SK-N-SH treated with all-trans-retinoic acid at 6 μM for 48 hours (cell line): ENCODE data around the gene MIOS.
A peak's percentile ranks its signal among the peaks of the same experiment; 100 is the strongest.

Source experiments
- ATAC-seq: fragments of 200-7000 bp; cut with Tn5 transposase; 3 replicates; pipeline ENCODE4 v1.9.1; 2020; ENCODE audit warnings: mild to moderate bottlenecking, moderate library complexity
- ARNTL ChIP-seq: fragments of 450-650 bp; formaldehyde crosslinking; IDR thresholded peaks from 2 replicates; pipeline ENCODE4 v1.5.0; 2020; ENCODE audit warnings: low read depth, mild to moderate bottlenecking, moderate library complexity, borderline replicate concordance
- BACH2 ChIP-seq: fragments of 250-450 bp; sonication (Bioruptor Pico); IDR thresholded peaks from 2 replicates; pipeline ENCODE4 v1.9.0; 2021; ENCODE audit warnings: mild to moderate bottlenecking, borderline replicate concordance
- CSDC2 ChIP-seq: fragments of 250-450 bp; sonication (Bioruptor Pico); IDR thresholded peaks from 2 replicates; pipeline ENCODE4 v1.5.0; 2020; ENCODE audit warnings: mild to moderate bottlenecking, moderate library complexity
- CSRNP3 ChIP-seq: fragments of 250-450 bp; sonication (Bioruptor Pico); IDR thresholded peaks from 2 replicates; pipeline ENCODE4 v1.5.1; 2021; ENCODE audit warnings: mild to moderate bottlenecking, moderate library complexity
- GLIS3 ChIP-seq: fragments of 250-450 bp; sonication (Bioruptor Pico); IDR thresholded peaks from 2 replicates; pipeline ENCODE4 v1.5.0; 2020; ENCODE audit warnings: mild to moderate bottlenecking, moderate library complexity
- ISL1 ChIP-seq: fragments of 250-450 bp; sonication (Bioruptor Pico); IDR thresholded peaks from 2 replicates; pipeline ENCODE4 v2.1.2; 2022; ENCODE audit warnings: mild to moderate bottlenecking, moderate library complexity
- OSR1 ChIP-seq: fragments of 250-450 bp; sonication (Bioruptor Pico); IDR thresholded peaks from 2 replicates; pipeline ENCODE4 v1.8.0; 2022; ENCODE audit warnings: moderate library complexity, mild to moderate bottlenecking, inconsistent platforms
- PPARA ChIP-seq: fragments of 250-450 bp; sonication (Bioruptor Pico); IDR thresholded peaks from 2 replicates; pipeline ENCODE4 v1.5.0; 2020; ENCODE audit warnings: mild to moderate bottlenecking, borderline replicate concordance
- RARB ChIP-seq: fragments of 250-450 bp; sonication (Bioruptor Pico); IDR thresholded peaks from 2 replicates; pipeline ENCODE4 v1.8.0; 2021; ENCODE audit warnings: mild to moderate bottlenecking, moderate library complexity
- TCF4 ChIP-seq: fragments of 250-450 bp; sonication (Bioruptor Pico); IDR thresholded peaks from 2 replicates; pipeline ENCODE4 v1.8.0; 2021; ENCODE audit warnings: mild to moderate bottlenecking, moderate library complexity, borderline replicate concordance
- TSHZ2 ChIP-seq: fragments of 250-450 bp; sonication (Bioruptor Pico); IDR thresholded peaks from 2 replicates; pipeline ENCODE4 v1.5.0; 2020; ENCODE audit warnings: mild to moderate bottlenecking, moderate library complexity
- ZC3H10 ChIP-seq: fragments of 250-450 bp; sonication (Bioruptor Pico); IDR thresholded peaks from 2 replicates; pipeline ENCODE4 v1.5.1; 2021; ENCODE audit warnings: mild to moderate bottlenecking, moderate library complexity
- ZFP3 ChIP-seq: fragments of 250-450 bp; sonication (Bioruptor Pico); IDR thresholded peaks from 2 replicates; pipeline ENCODE4 v1.5.0; 2020; ENCODE audit warnings: mild to moderate bottlenecking, moderate library complexity
- ZFP30 ChIP-seq: fragments of 450-650 bp; formaldehyde crosslinking; IDR thresholded peaks from 2 replicates; pipeline ENCODE4 v1.5.0; 2022; ENCODE audit warnings: mild to moderate bottlenecking, moderate library complexity
- ZNF565 ChIP-seq: fragments of 450-650 bp; formaldehyde crosslinking; conservative IDR thresholded peaks from 2 replicates; pipeline ENCODE4 v1.5.0; 2020; ENCODE audit warnings: low read depth, mild to moderate bottlenecking, moderate library complexity
- ZNF70 ChIP-seq: fragments of 450-650 bp; formaldehyde crosslinking; IDR thresholded peaks from 2 replicates; pipeline ENCODE4 v1.5.0; 2020; ENCODE audit warnings: mild to moderate bottlenecking, moderate library complexity
- ZNF8 ChIP-seq: fragments of 450-650 bp; formaldehyde crosslinking; IDR thresholded peaks from 2 replicates; pipeline ENCODE4 v1.5.0; 2020; ENCODE audit warnings: mild to moderate bottlenecking, moderate library complexity
- TF ChIP-seq, protein P1 (sequence below): fragments of 250-450 bp; sonication (Bioruptor Pico); IDR thresholded peaks from 2 replicates; pipeline ENCODE4 v1.5.1; 2020; ENCODE audit warnings: low read depth, mild to moderate bottlenecking, moderate library complexity
- TF ChIP-seq, protein P2 (sequence below): fragments of 250-450 bp; sonication (Bioruptor Pico); IDR thresholded peaks from 2 replicates; pipeline ENCODE4 v1.8.0; 2021; ENCODE audit warnings: low read depth, mild to moderate bottlenecking, moderate library complexity, borderline replicate concordance

MIOS gene

GRCh38 chr7:7521259-7521658 is 45.4 kb upstream of the MIOS start:
- TF ChIP-seq ZFP30 (CRISPR knock-in tag) (no peak), ISL1 (CRISPR knock-in tag) (no peak), ZFP3 (CRISPR knock-in tag) (no peak), PPARA (no peak), CSRNP3 (CRISPR knock-in tag) (no peak), ZC3H10 (no peak), OSR1 (no peak)
- TF ChIP-seq, protein P1, sequence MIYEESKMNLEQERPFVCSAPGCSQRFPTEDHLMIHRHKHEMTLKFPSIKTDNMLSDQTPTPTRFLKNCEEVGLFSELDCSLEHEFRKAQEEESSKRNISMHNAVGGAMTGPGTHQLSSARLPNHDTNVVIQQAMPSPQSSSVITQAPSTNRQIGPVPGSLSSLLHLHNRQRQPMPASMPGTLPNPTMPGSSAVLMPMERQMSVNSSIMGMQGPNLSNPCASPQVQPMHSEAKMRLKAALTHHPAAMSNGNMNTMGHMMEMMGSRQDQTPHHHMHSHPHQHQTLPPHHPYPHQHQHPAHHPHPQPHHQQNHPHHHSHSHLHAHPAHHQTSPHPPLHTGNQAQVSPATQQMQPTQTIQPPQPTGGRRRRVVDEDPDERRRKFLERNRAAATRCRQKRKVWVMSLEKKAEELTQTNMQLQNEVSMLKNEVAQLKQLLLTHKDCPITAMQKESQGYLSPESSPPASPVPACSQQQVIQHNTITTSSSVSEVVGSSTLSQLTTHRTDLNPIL (CRISPR knock-in tag) = no peak
- TF ChIP-seq, all 23 proteins: peak for 0
- no peak for ATAC-seq

DNA sequence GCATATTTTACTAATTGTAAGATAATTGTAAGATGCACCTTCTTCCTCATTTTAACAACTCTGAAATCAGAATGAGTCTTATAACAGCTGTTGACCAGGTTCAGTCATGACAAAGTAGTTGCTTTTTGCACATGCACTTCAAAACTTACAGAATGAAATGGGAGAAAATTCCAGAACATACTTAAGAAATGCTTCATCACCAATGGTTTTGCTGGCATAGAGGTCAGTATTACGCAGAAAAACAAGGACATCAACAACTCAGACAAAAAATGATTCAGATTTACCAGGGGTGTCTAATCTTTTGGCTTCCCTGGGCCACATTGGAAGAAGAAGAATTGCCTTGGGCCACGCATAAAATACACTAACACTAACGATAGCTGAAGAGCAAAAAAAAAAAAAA is 44.3 kb upstream of the MIOS start:
- no peak for TF ChIP-seq RARB
- TF ChIP-seq OSR1 = no peak
- TF ChIP-seq CSRNP3 (CRISPR knock-in tag) = no peak
- TF ChIP-seq ZNF70 (CRISPR knock-in tag) = no peak
- TF ChIP-seq BACH2 (CRISPR knock-in tag) = no peak
- TF ChIP-seq ZFP30 (CRISPR knock-in tag) = no peak
- TF ChIP-seq ARNTL (CRISPR knock-in tag) = no peak
- no peak for TF ChIP-seq ISL1 (CRISPR knock-in tag)
- no peak for TF ChIP-seq CSDC2
- TF ChIP-seq ZNF565 (CRISPR knock-in tag) = no peak
- TF ChIP-seq, protein P2, sequence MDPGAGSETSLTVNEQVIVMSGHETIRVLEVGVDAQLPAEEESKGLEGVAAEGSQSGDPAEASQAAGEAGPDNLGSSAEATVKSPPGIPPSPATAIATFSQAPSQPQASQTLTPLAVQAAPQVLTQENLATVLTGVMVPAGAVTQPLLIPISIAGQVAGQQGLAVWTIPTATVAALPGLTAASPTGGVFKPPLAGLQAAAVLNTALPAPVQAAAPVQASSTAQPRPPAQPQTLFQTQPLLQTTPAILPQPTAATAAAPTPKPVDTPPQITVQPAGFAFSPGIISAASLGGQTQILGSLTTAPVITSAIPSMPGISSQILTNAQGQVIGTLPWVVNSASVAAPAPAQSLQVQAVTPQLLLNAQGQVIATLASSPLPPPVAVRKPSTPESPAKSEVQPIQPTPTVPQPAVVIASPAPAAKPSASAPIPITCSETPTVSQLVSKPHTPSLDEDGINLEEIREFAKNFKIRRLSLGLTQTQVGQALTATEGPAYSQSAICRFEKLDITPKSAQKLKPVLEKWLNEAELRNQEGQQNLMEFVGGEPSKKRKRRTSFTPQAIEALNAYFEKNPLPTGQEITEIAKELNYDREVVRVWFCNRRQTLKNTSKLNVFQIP (CRISPR knock-in tag) = no peak
- TF ChIP-seq GLIS3 (CRISPR knock-in tag) = no peak
- TF ChIP-seq TCF4 = no peak
- no peak for TF ChIP-seq ZNF8 (CRISPR knock-in tag)
- no peak for TF ChIP-seq ZC3H10
- no peak for TF ChIP-seq TSHZ2 (CRISPR knock-in tag)
- no peak for ATAC-seq

DNA sequence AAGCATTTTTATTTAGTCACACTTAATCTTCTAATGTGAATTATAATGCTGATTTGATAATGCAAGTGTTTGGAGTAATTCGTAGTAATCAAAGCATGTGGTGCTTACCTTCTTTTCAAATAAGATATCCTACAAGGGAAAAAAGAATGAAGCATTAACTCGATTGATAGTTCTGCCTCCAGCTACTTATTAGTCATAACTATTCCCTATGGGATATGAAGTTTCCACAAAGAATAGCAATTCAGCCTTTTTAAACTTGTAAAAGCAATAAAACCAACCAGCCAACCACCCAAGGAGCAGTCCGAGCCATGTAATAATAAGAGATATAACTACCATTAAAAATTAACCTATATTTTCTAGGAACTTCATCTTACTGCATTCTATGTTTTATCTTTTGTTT is 42.6 kb upstream of the MIOS start:
- TF ChIP-seq GLIS3 (CRISPR knock-in tag) = no peak
- no peak for TF ChIP-seq RARB
- TF ChIP-seq ISL1 (CRISPR knock-in tag) = no peak
- TF ChIP-seq ZNF565 (CRISPR knock-in tag) = no peak
- no peak for TF ChIP-seq ZNF8 (CRISPR knock-in tag)
- TF ChIP-seq PPARA = no peak
- no peak for ATAC-seq

GRCh38 chr7:7526006-7526405 is 40.7 kb upstream of the MIOS start:
- no peak for ATAC-seq
- TF ChIP-seq ZFP3 (CRISPR knock-in tag) = no peak
- TF ChIP-seq ZFP30 (CRISPR knock-in tag) = no peak
- TF ChIP-seq RARB = no peak
- no peak for TF ChIP-seq ZNF70 (CRISPR knock-in tag)
- peak; percentile 91 for TF ChIP-seq ZNF8 (CRISPR knock-in tag)
- no peak for TF ChIP-seq BACH2 (CRISPR knock-in tag)
- TF ChIP-seq, protein P2 (CRISPR knock-in tag) = no peak
- no peak for TF ChIP-seq ISL1 (CRISPR knock-in tag)
